Measurements from ENCODE around the gene ATP8A2. TPM values are rescaled to one million over a fixed set of nuclear protein-coding genes. Genes with fewer than 3 reads are reported as not detected.

ATP8A2 gene
- total RNA-seq, 2 donors from 2014 or later = 0.08 to 0.19 TPM

DNA sequence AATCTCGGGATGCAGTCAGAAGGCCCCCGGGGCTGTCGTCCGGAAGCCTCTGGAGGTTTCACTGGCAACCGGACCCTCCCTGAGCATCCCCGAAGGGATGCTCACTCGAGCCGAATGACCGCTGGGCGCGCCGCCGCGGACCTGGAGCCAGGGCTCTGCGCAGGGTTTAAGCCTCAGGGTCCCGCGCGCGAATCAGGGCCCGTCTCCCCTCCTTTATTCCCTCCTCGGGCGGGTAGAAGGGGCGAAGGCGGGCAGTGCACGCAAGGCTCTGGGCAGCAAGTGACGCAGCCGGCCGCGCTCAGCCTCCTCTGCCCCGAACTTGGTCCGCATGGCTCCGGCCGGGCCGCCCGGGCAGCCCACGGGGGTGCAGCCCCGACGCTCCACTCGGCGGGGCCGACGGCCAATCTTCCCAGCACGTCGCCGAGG lies 679.5 kb downstream of the ATP8A2 start:
- Histone ChIP-seq H3K9me3 (no peaks in the 10 kb centered on the region), H3K4me1 (peaks cover 0 to 30% of the 10 kb centered on the region in 2 donors), H3K27ac (no peak overlapping the region), H3K27me3 (peaks cover 6 to 22% of the 10 kb centered on the region in 2 donors), H3K36me3 (no peaks in the 10 kb centered on the region), H3K4me3 (peak overlapping the region; percentile 13 to 52)
- no peak for DNase-seq (ENCODE audit: low spot score)
- TF ChIP-seq, protein P1, sequence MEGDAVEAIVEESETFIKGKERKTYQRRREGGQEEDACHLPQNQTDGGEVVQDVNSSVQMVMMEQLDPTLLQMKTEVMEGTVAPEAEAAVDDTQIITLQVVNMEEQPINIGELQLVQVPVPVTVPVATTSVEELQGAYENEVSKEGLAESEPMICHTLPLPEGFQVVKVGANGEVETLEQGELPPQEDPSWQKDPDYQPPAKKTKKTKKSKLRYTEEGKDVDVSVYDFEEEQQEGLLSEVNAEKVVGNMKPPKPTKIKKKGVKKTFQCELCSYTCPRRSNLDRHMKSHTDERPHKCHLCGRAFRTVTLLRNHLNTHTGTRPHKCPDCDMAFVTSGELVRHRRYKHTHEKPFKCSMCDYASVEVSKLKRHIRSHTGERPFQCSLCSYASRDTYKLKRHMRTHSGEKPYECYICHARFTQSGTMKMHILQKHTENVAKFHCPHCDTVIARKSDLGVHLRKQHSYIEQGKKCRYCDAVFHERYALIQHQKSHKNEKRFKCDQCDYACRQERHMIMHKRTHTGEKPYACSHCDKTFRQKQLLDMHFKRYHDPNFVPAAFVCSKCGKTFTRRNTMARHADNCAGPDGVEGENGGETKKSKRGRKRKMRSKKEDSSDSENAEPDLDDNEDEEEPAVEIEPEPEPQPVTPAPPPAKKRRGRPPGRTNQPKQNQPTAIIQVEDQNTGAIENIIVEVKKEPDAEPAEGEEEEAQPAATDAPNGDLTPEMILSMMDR (IDR thresholded peaks at IDR 0.05) = no peak

DNA sequence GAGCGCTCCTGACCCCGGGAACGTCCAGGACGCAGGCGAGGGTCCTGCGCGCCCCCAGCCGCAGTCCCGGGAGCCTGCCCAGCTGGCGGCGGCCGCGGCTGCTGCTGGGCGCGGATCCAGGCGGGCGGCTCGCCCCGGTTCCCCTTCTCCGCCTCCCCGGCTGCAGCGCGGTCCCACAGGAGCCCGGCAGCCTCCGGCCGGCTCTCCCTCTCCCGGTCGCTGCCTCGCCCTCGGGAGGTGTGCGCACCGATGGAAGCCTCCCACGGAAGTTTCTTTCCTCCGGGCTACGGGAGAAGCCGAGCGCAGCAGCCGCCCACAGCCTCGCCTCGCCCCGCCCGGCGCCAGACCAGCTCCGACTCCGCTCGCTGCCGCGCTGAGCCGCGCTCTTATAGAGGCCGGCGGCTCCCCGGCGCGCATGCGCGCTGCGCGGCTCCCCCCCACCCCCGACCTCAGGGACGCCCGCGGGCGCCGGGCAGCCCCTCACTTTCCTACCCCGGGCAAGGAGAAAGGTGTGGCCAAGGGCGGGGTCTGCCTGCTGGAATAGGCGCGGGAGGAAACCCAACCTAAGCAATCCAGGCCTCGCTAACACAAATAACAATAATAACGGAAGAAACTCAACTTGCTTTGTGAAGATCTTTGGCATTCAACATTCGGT lies 680.0 kb downstream of the ATP8A2 start, which contains the start of gene SHISA2:
TSS of gene SHISA2 (minus strand) at position 360 of the 655 bp plus-strand sequence. CDS start 1,041 bp downstream, outside the sequence.
- Histone ChIP-seq H3K4me1 (peaks cover 0 to 30% of the 10 kb centered on the region in 2 donors), H3K4me3 (peak within 1 kb of the TSS; percentile 13 to 52), H3K27ac (no peak within 1 kb of the TSS), H3K36me3 (no peaks in the 10 kb centered on the region), H3K27me3 (peaks cover 6 to 22% of the 10 kb centered on the region in 2 donors), H3K9me3 (no peaks in the 10 kb centered on the region)
- TF ChIP-seq, protein P1 (IDR thresholded peaks at IDR 0.05) = no peak
- DNase-seq (ENCODE audit: low spot score) = no peak

DNA sequence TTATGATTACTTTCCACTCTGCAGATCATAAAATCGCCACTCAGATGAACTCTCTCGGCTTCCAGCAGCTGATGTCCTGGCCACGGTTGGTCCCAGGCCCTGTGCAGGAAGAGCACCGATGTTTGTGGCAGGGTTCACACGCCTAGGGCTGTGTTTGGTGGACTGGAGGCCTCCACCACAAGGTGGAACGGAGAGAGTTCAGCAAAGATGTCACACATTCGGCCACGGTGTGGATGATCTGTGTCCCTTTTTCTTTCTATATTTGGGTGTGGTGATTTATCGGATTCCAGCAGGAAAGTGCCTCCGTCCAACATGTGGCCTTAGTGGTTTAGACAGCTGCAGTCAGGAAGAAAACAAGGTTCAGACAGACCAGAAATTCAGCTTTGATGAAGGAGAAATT lies 680.6 kb downstream of the ATP8A2 start:
- no peaks in the 10 kb centered on the region for H3K9me3 ChIP-seq
- H3K27ac ChIP-seq = no peak overlapping the region
- TF ChIP-seq, protein P1 (IDR thresholded peaks at IDR 0.05) = no peak
- DNase-seq (ENCODE audit: low spot score) = no peak
- H3K27me3 ChIP-seq = peaks cover 6 to 22% of the 10 kb centered on the region in 2 donors
- peaks cover 0 to 30% of the 10 kb centered on the region in 2 donors for H3K4me1 ChIP-seq
- H3K36me3 ChIP-seq = no peaks in the 10 kb centered on the region
- peak overlapping the region; percentile 13 to 52 for H3K4me3 ChIP-seq

DNA sequence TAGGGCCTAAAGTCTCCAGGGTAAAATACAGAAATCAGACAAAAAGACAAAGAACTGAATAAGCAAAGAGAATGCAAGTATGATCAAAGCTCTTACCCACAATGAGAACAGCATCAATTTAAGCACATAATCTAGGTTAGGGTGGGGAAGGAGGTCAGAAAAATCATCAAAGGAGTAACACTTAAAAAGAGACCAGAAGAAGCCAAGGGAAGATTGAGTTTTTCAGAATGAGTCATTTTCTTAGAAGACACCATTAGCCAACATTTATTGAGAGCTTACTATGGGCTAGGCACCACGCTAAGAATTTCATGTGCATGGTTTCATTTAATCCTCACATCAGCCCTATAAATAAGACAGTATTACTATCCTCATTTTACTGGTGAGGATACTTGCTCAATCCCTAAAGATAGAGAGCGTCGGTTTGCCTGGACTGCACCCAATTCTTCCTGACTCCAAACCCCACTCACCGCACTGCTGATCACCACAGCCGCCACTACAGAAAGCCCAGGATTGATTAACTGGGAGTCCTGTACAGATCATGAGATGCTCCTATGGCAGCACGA lies 681.7 kb downstream of the ATP8A2 start:
- Histone ChIP-seq H3K27ac (no peak overlapping the region), H3K27me3 (peaks cover 6 to 18% of the 10 kb centered on the region in 2 donors), H3K4me1 (peaks cover 0 to 30% of the 10 kb centered on the region in 2 donors), H3K9me3 (no peaks in the 10 kb centered on the region), H3K36me3 (no peaks in the 10 kb centered on the region), H3K4me3 (no peak overlapping the region)
- DNase-seq (ENCODE audit: low spot score) = no peak
- TF ChIP-seq, protein P1 (IDR thresholded peaks at IDR 0.05) = no peak

DNA sequence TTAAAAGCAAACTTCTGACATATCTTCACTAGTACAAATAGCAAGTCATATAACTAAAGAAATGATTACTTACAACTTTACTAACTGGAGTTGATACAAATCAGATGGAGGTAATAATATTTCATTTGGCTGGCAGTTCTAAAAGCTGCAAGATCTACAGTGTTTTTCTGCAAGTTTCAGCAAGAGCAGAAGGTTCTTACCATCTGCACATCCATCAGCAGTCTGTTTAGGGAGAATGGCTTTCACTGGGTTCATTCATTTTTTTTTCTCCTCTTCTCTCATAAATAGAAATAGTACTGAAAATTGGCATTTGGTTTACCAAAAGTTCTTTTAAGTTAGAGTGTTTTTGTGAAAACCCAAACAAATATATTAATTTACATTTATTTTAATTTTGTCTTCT lies 683.1 kb downstream of the ATP8A2 start:
- Histone ChIP-seq H3K4me3 (no peak overlapping the region), H3K4me1 (peaks cover 0 to 23% of the 10 kb centered on the region in 2 donors), H3K36me3 (no peaks in the 10 kb centered on the region), H3K27ac (no peak overlapping the region), H3K9me3 (no peaks in the 10 kb centered on the region), H3K27me3 (peaks cover 6 to 17% of the 10 kb centered on the region in 2 donors)
- DNase-seq (ENCODE audit: low spot score) = no peak
- TF ChIP-seq, protein P1 (IDR thresholded peaks at IDR 0.05) = no peak
